Measurements from ENCODE around the gene GRIK3. TPM values are rescaled to one million over a fixed set of nuclear protein-coding genes. Genes with fewer than 3 reads are reported as not detected.

The GRIK3 gene
- total RNA-seq, 3 donors from 2014 or later (not counting 1 experiment from before 2014, with no cell fraction given) = not detected

DNA sequence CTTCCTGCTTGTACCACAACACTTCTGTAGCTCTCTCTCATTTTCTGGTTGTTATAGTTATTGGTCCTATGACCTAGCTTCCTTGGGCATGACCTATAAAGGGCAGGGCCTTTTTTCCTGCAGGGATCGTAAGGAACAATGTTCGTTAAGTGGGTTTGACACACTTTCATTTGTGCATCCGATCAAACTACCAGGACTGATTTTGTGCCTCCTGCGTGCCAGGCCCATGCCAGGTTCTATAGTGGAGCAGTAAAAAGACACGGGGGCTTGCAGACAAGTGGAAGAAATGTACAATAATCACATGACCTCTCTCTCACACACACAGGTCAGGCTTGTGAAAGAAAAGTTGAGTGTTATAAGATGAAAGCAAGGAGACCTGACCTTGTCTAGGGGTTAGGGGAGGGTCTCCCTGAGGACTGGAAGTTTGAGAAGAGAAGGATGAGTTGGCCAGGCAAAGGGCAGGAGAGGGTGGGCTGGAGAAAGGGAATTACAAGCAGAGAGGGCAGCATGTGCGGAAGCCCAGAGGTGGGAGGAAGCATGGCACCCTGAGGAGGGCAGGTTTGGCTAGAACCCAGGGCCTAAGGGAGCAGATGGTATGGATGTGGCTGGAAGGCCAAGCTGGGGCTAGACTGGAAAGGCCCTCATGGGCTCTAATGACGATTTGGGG is 145.4 kb downstream of the GRIK3 start:
- Histone ChIP-seq H3K27ac (ENCODE audit: low read length) (no peak overlapping the region), H3K36me3 (ENCODE audit: control insufficient read depth, insufficient read depth, low read length) (no peaks in the 10 kb centered on the region), H3K9me3 (ENCODE audit: control insufficient read depth, insufficient read depth, low read length) (no peaks in the 10 kb centered on the region), H3K4me1 (ENCODE audit: control insufficient read depth, insufficient read depth, low read length) (no peaks in the 10 kb centered on the region), H3K27me3 (ENCODE audit: control insufficient read depth, insufficient read depth, low read length) (no peaks in the 10 kb centered on the region), H3K4me3 (ENCODE audit: low read length) (no peak overlapping the region)
- Mint-ChIP-seq H3K36me3 (no peaks in the 10 kb centered on the region), H3K4me1 (no peaks in the 10 kb centered on the region), H3K27ac (no peak overlapping the region), H3K9me3 (no peaks in the 10 kb centered on the region), H3K27me3 (ENCODE audit: low read depth in 2 of 2) (peaks cover 9 to 15% of the 10 kb centered on the region in 2 donors), H3K4me3 (no peak overlapping the region)
- intact Hi-C loops (cut with micrococcal nuclease) = no loop called here
- DNase-seq = peak in 1 of 2 donors; percentile 1
- TF ChIP-seq, protein P1, sequence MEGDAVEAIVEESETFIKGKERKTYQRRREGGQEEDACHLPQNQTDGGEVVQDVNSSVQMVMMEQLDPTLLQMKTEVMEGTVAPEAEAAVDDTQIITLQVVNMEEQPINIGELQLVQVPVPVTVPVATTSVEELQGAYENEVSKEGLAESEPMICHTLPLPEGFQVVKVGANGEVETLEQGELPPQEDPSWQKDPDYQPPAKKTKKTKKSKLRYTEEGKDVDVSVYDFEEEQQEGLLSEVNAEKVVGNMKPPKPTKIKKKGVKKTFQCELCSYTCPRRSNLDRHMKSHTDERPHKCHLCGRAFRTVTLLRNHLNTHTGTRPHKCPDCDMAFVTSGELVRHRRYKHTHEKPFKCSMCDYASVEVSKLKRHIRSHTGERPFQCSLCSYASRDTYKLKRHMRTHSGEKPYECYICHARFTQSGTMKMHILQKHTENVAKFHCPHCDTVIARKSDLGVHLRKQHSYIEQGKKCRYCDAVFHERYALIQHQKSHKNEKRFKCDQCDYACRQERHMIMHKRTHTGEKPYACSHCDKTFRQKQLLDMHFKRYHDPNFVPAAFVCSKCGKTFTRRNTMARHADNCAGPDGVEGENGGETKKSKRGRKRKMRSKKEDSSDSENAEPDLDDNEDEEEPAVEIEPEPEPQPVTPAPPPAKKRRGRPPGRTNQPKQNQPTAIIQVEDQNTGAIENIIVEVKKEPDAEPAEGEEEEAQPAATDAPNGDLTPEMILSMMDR (IDR thresholded peaks at IDR 0.05) = no peak
- WGBS (ENCODE audit: insufficient coverage) = 85% methylated on average over 6 of the region's 7 CpGs
- ATAC-seq = no peak

DNA sequence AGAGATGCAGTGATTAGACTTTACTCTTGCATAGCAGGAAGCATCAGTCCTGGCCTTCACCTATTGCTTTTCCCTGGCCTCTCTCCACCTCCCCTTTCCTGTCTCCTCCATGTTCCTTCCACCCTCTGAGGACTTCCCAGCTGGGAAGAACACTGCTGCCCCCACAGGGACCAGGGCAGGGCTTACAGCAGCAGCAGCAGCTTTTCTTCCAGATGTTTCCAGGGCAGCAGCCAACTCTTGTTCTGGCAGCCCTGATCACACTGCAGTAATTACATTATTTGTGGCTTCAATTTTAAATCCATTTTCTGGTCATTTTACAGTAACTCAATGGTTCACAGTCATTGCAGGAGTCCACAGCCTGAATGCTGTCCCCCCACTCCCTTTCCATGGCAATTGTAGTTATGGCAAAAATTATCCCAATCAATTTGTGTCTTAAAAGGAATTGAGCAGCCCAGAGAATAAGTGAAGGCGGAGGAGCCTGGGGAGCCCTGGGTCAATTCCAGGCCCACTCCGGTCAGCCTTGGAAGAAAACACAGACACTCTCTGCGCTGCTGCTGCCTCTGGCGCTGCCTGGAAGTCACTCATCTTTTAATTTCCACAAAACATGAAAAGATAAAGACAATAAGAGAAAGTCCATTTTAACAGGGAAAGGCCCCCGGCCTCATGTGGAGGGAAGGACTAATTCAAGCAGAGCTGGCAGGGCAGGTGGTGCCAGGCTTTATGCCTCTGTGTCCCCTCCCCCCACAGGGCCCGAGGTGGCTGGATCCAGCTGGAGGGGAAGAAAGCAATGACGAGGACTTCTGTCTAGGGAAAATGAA is 148.6 kb downstream of the GRIK3 start:
- H3K36me3 ChIP-seq (ENCODE audit: control insufficient read depth, insufficient read depth, low read length) = no peaks in the 10 kb centered on the region
- 73% methylated on average over 7 of the region's 7 CpGs for WGBS (ENCODE audit: insufficient coverage)
- no peaks in the 10 kb centered on the region for H3K9me3 ChIP-seq (ENCODE audit: control insufficient read depth, insufficient read depth, low read length)
- DNase-seq = peak in 1 of 2 donors; percentile 1
- Mint-ChIP-seq H3K27ac (no peak overlapping the region), H3K27me3 (ENCODE audit: low read depth in 2 of 2) (peaks cover 6 to 7% of the 10 kb centered on the region in 2 donors), H3K4me3 (no peak overlapping the region), H3K36me3 (no peaks in the 10 kb centered on the region), H3K4me1 (no peaks in the 10 kb centered on the region), H3K9me3 (no peaks in the 10 kb centered on the region)
- intact Hi-C loops (cut with micrococcal nuclease) = no loop called here
- TF ChIP-seq, protein P1 (IDR thresholded peaks at IDR 0.05) = no peak
- no peaks in the 10 kb centered on the region for H3K27me3 ChIP-seq (ENCODE audit: control insufficient read depth, insufficient read depth, low read length)
- H3K4me1 ChIP-seq (ENCODE audit: control insufficient read depth, insufficient read depth, low read length) = no peaks in the 10 kb centered on the region
- no peak for ATAC-seq
- no peak overlapping the region for H3K4me3 ChIP-seq (ENCODE audit: low read length)
- H3K27ac ChIP-seq (ENCODE audit: low read length) = no peak overlapping the region

DNA sequence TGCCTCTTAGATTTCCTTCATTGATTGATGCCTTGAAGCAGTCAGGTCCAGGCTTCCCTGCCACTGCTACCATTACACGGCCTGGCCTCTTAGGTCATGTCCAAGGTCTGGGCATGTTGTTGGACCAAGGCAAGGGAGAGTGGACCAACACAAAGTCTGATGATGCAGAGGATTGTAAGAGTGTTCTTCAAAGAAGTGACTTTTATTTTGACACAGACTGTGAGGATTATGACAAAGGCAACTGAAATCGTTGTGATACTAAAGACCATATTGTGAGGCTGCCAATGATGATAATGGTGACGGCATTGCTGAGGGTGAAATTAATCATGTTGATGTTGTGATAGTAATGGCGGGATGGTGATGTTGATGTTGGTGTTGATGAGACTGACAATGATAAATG is 149.5 kb downstream of the GRIK3 start:
- H3K4me1 Mint-ChIP-seq = no peaks in the 10 kb centered on the region
- Histone ChIP-seq H3K36me3 (ENCODE audit: control insufficient read depth, insufficient read depth, low read length) (no peaks in the 10 kb centered on the region), H3K27me3 (ENCODE audit: control insufficient read depth, insufficient read depth, low read length) (no peaks in the 10 kb centered on the region), H3K27ac (ENCODE audit: low read length) (no peak overlapping the region), H3K4me1 (ENCODE audit: control insufficient read depth, insufficient read depth, low read length) (no peaks in the 10 kb centered on the region), H3K4me3 (ENCODE audit: low read length) (no peak overlapping the region), H3K9me3 (ENCODE audit: control insufficient read depth, insufficient read depth, low read length) (no peaks in the 10 kb centered on the region)
- intact Hi-C loops (cut with micrococcal nuclease) = no loop called here
- no peak overlapping the region for H3K4me3 Mint-ChIP-seq
- DNase-seq (no peak), ATAC-seq (no peak)
- WGBS (ENCODE audit: insufficient coverage) = 82% methylated on average over 4 of the region's 4 CpGs
- no peaks in the 10 kb centered on the region for H3K36me3 Mint-ChIP-seq
- no peaks in the 10 kb centered on the region for H3K9me3 Mint-ChIP-seq
- H3K27me3 Mint-ChIP-seq (ENCODE audit: low read depth in 2 of 2) = peaks cover 6 to 7% of the 10 kb centered on the region in 2 donors
- no peak overlapping the region for H3K27ac Mint-ChIP-seq
- TF ChIP-seq, protein P1 (IDR thresholded peaks at IDR 0.05) = no peak
